ENCODE measurements around the gene NPIPA5. TPM values are rescaled to one million over a fixed set of nuclear protein-coding genes. Genes with fewer than 3 reads are reported as not detected.
"Not testable (repeated sequence)": the region's sequence is repeated elsewhere in the genome, so short reads cannot be mapped to it uniquely, and the experiment has no call there.

The NPIPA5 gene
- total RNA-seq, 1 donor from 2014 or later = 1.3 TPM

- DNase-seq (ENCODE audit: low read depth, low spot score) = not testable (repeated sequence)
Measured at GRCh38 chr16:15393025-15393424, 14.9 kb upstream of the NPIPA5 start.

- DNase-seq (ENCODE audit: low read depth, low spot score) = not testable (repeated sequence)
Measured at GRCh38 chr16:15389916-15390315, 11.8 kb upstream of the NPIPA5 start.

GRCh38 chr16:15388060-15388459 lies 10.0 kb upstream of the NPIPA5 start:
- DNase-seq (ENCODE audit: low read depth, low spot score) = not testable (repeated sequence)

- DNase-seq (ENCODE audit: low read depth, low spot score) = not testable (repeated sequence)
Measured at GRCh38 chr16:15382810-15383209, 4.7 kb upstream of the NPIPA5 start.

- not testable (repeated sequence) for DNase-seq (ENCODE audit: low read depth, low spot score)
Measured at GRCh38 chr16:15357495-15357894, 20.6 kb downstream of the NPIPA5 start.

GRCh38 chr16:15354846-15355245 lies 23.2 kb downstream of the NPIPA5 start:
- DNase-seq (ENCODE audit: low read depth, low spot score) = not testable (repeated sequence)

- DNase-seq (ENCODE audit: low read depth, low spot score) = not testable (repeated sequence)
Measured at GRCh38 chr16:15352852-15353251, 25.2 kb downstream of the NPIPA5 start.

GRCh38 chr16:15351745-15352144 lies 26.3 kb downstream of the NPIPA5 start:
- DNase-seq (ENCODE audit: low read depth, low spot score) = not testable (repeated sequence)

GRCh38 chr16:15351251-15351650 lies 26.8 kb downstream of the NPIPA5 start:
- DNase-seq (ENCODE audit: low read depth, low spot score) = not testable (repeated sequence)

GRCh38 chr16:15348721-15349120 lies 29.4 kb downstream of the NPIPA5 start:
- not testable (repeated sequence) for DNase-seq (ENCODE audit: low read depth, low spot score)

GRCh38 chr16:15342337-15342736 lies 35.8 kb downstream of the NPIPA5 start:
- DNase-seq (ENCODE audit: low read depth, low spot score) = not testable (repeated sequence)

GRCh38 chr16:15338986-15339385 lies 39.1 kb downstream of the NPIPA5 start:
- DNase-seq (ENCODE audit: low read depth, low spot score) = not testable (repeated sequence)

- not testable (repeated sequence) for DNase-seq (ENCODE audit: low read depth, low spot score)
Measured at GRCh38 chr16:15337974-15338605, 40.0 kb downstream of the NPIPA5 start.

GRCh38 chr16:15335609-15336008 lies 42.5 kb downstream of the NPIPA5 start:
- not testable (repeated sequence) for DNase-seq (ENCODE audit: low read depth, low spot score)

GRCh38 chr16:15333969-15334368 lies 44.1 kb downstream of the NPIPA5 start:
- DNase-seq (ENCODE audit: low read depth, low spot score) = not testable (repeated sequence)

GRCh38 chr16:15330978-15331377 lies 47.1 kb downstream of the NPIPA5 start:
- not testable (repeated sequence) for DNase-seq (ENCODE audit: low read depth, low spot score)

- DNase-seq (ENCODE audit: low read depth, low spot score) = not testable (repeated sequence)
Measured at GRCh38 chr16:15324954-15325353, 53.1 kb downstream of the NPIPA5 start.

GRCh38 chr16:15323373-15323772 lies 54.7 kb downstream of the NPIPA5 start:
- DNase-seq (ENCODE audit: low read depth, low spot score) = not testable (repeated sequence)

GRCh38 chr16:15321221-15321620 lies 56.9 kb downstream of the NPIPA5 start:
- DNase-seq (ENCODE audit: low read depth, low spot score) = not testable (repeated sequence)

GRCh38 chr16:15314562-15314961 lies 63.5 kb downstream of the NPIPA5 start:
- DNase-seq (ENCODE audit: low read depth, low spot score) = not testable (repeated sequence)
